Effector memory CD4-positive, alpha-beta T cell (primary cell): ENCODE data around the gene CCR5.

Experiments
- DNase-seq, 3 donors: peaks; one replicate each; pipeline ENCODE4 v3.0.0-alpha.2; 2020
- H3K27ac ChIP-seq: 2 replicates; pipeline ENCODE4 v1.7.0; 2013; ENCODE audit warnings: mild to moderate bottlenecking, low read length, moderate library complexity; ENCODE audit not compliant: insufficient read depth, poor library complexity, severe bottlenecking
- H3K27me3 ChIP-seq: replicated peaks from 2 replicates; pipeline ENCODE4 v1.7.0; 2013; ENCODE audit warnings: mild to moderate bottlenecking, low read length; ENCODE audit not compliant: insufficient read depth, control insufficient read depth, poor library complexity, severe bottlenecking
- H3K36me3 ChIP-seq: 2 replicates; pipeline ENCODE4 v1.7.0; 2013; ENCODE audit warnings: mild to moderate bottlenecking, low read length, moderate library complexity; ENCODE audit not compliant: control insufficient read depth, insufficient read depth
- H3K4me1 ChIP-seq: 2 replicates; pipeline ENCODE4 v1.7.0; 2013; ENCODE audit warnings: low read length, mild to moderate bottlenecking; ENCODE audit not compliant: control insufficient read depth, insufficient read depth, poor library complexity, severe bottlenecking
- H3K4me3 ChIP-seq: 2 replicates; pipeline ENCODE4 v1.7.0; 2013; ENCODE audit warnings: low read length, low read depth, mild to moderate bottlenecking; ENCODE audit not compliant: insufficient read depth, poor library complexity, severe bottlenecking
- H3K9me3 ChIP-seq: 2 replicates; pipeline ENCODE4 v1.7.0; 2013; ENCODE audit warnings: mild to moderate bottlenecking, low read length, moderate library complexity; ENCODE audit not compliant: control insufficient read depth

CCR5 gene

GRCh38 chr3:46344476-46344875 is 26.3 kb upstream of the CCR5 start:
- Histone ChIP-seq H3K27ac (no peak overlapping the region), H3K27me3 (no peaks in the 10 kb centered on the region)

GRCh38 chr3:46348823-46349482 is 21.8 kb upstream of the CCR5 start:
- Histone ChIP-seq H3K4me3 (no peak overlapping the region), H3K9me3 (no peaks in the 10 kb centered on the region), H3K27ac (peak overlapping the region; percentile 34), H3K4me1 (peaks cover 41% of the 10 kb centered on the region), H3K27me3 (no peaks in the 10 kb centered on the region), H3K36me3 (no peaks in the 10 kb centered on the region)
- no peak for DNase-seq

More at GRCh38 chr3:46344476-46344875, 26.3 kb upstream of the CCR5 start:
- no peak overlapping the region for H3K4me3 ChIP-seq
- no peak for DNase-seq
- H3K9me3 ChIP-seq, result no peaks in the 10 kb centered on the region
- peaks cover 15% of the 10 kb centered on the region for H3K4me1 ChIP-seq
- H3K36me3 ChIP-seq, result no peaks in the 10 kb centered on the region

- DNase-seq, result no peak
- Histone ChIP-seq H3K27ac (peak overlapping the region; percentile 34), H3K4me3 (no peak overlapping the region), H3K27me3 (no peaks in the 10 kb centered on the region), H3K36me3 (no peaks in the 10 kb centered on the region), H3K4me1 (peaks cover 41% of the 10 kb centered on the region), H3K9me3 (no peaks in the 10 kb centered on the region)
These were observed 21.1 kb upstream of the CCR5 start for GRCh38 chr3:46349484-46350261.

GRCh38 chr3:46350262-46350565 is 20.5 kb upstream of the CCR5 start:
- no peak for DNase-seq
- Histone ChIP-seq H3K27ac (peak overlapping the region; percentile 28), H3K27me3 (no peaks in the 10 kb centered on the region), H3K4me3 (no peak overlapping the region), H3K9me3 (no peaks in the 10 kb centered on the region), H3K36me3 (no peaks in the 10 kb centered on the region), H3K4me1 (peaks cover 41% of the 10 kb centered on the region)

- DNase-seq, result no peak
- H3K4me3 ChIP-seq, result no peak overlapping the region
- H3K36me3 ChIP-seq, result no peaks in the 10 kb centered on the region
- H3K4me1 ChIP-seq, result peaks cover 41% of the 10 kb centered on the region
- no peak overlapping the region for H3K27ac ChIP-seq
- no peaks in the 10 kb centered on the region for H3K27me3 ChIP-seq
- H3K9me3 ChIP-seq, result no peaks in the 10 kb centered on the region
These were observed 19.1 kb upstream of the CCR5 start for GRCh38 chr3:46351646-46352045.

- Histone ChIP-seq H3K36me3 (no peaks in the 10 kb centered on the region), H3K9me3 (no peaks in the 10 kb centered on the region), H3K27me3 (no peaks in the 10 kb centered on the region), H3K27ac (no peak overlapping the region), H3K4me3 (no peak overlapping the region), H3K4me1 (peaks cover 44% of the 10 kb centered on the region)
- DNase-seq, result no peak
These were observed 17.7 kb upstream of the CCR5 start for GRCh38 chr3:46353090-46353489.

GRCh38 chr3:46353647-46354410 is 16.9 kb upstream of the CCR5 start, which contains the start of gene CCR2:
Gene CCR2 (plus strand): TSS chr3:46354111. CDS start chr3:46357528, 3,417 bp downstream.
- Histone ChIP-seq H3K4me1 (peaks cover 37% of the 10 kb centered on the region), H3K27me3 (no peaks in the 10 kb centered on the region), H3K4me3 (peak within 1 kb of the TSS; percentile 40), H3K9me3 (no peaks in the 10 kb centered on the region), H3K36me3 (no peaks in the 10 kb centered on the region), H3K27ac (peak within 1 kb of the TSS; percentile 54)
- DNase-seq, result no peak

GRCh38 chr3:46354478-46354877 is 16.3 kb upstream of the CCR5 start:
- Histone ChIP-seq H3K4me1 (peaks cover 31% of the 10 kb centered on the region), H3K27me3 (no peaks in the 10 kb centered on the region), H3K9me3 (no peaks in the 10 kb centered on the region), H3K27ac (peak overlapping the region; percentile 54), H3K4me3 (peak overlapping the region; percentile 40), H3K36me3 (no peaks in the 10 kb centered on the region)
- no peak for DNase-seq

GRCh38 chr3:46354984-46355383 is 15.8 kb upstream of the CCR5 start:
- Histone ChIP-seq H3K27ac (peak overlapping the region; percentile 24), H3K9me3 (no peaks in the 10 kb centered on the region), H3K36me3 (no peaks in the 10 kb centered on the region), H3K4me3 (peak overlapping the region; percentile 40), H3K27me3 (no peaks in the 10 kb centered on the region), H3K4me1 (peaks cover 26% of the 10 kb centered on the region)
- DNase-seq, result no peak

- Histone ChIP-seq H3K36me3 (no peaks in the 10 kb centered on the region), H3K27me3 (no peaks in the 10 kb centered on the region), H3K9me3 (no peaks in the 10 kb centered on the region), H3K4me3 (peak overlapping the region; percentile 40), H3K27ac (peak overlapping the region; percentile 17), H3K4me1 (peaks cover 21% of the 10 kb centered on the region)
- DNase-seq, result no peak
These were observed 14.5 kb upstream of the CCR5 start for GRCh38 chr3:46356276-46356675.
